Measurements from ENCODE around the gene GYG2.
"Not testable (repeated sequence)": the region's sequence is repeated elsewhere in the genome, so short reads cannot be mapped to it uniquely, and the experiment has no call there.

Gene GYG2

GRCh38 chrX:2794336-2794735 lies 34.4 kb upstream of the GYG2 start:
- TF ChIP-seq CTCF (IDR thresholded peaks at IDR 0.05; ENCODE audit: insufficient read depth, low read length, poor library complexity, severe bottlenecking) (no peak), EZH2phosphoT487 (conservative IDR thresholded peaks at IDR 0.05; ENCODE audit: low read length) (no peak)
- no peak overlapping the region for H3K27ac ChIP-seq (ENCODE audit: low read depth, low read length)
- H2AFZ ChIP-seq (ENCODE audit: low read depth, low read length, severe bottlenecking), result no peak overlapping the region
- no peaks in the 10 kb centered on the region for H4K20me1 ChIP-seq (ENCODE audit: low read depth, low read length)
- no peak overlapping the region for H3K4me2 ChIP-seq (ENCODE audit: low read depth, low read length, poor library complexity, severe bottlenecking)
- no peak overlapping the region for H3K9ac ChIP-seq (ENCODE audit: low read length)
- H3K27me3 ChIP-seq (ENCODE audit: low read length), result no peaks in the 10 kb centered on the region
- H3K9me3 ChIP-seq (ENCODE audit: insufficient read depth, low read length), result no peaks in the 10 kb centered on the region
- H3K36me3 ChIP-seq (ENCODE audit: low read length), result no peaks in the 10 kb centered on the region
- no peaks in the 10 kb centered on the region for H3K9me2 ChIP-seq (replicated peaks; ENCODE audit: insufficient read depth, low read length)
- no peaks in the 10 kb centered on the region for H3K79me2 ChIP-seq (ENCODE audit: insufficient read depth, low read length)
- no peak overlapping the region for H3K4me3 ChIP-seq (ENCODE audit: insufficient read depth, low read length, poor library complexity, severe bottlenecking)
- no peaks in the 10 kb centered on the region for H3F3A ChIP-seq (ENCODE audit: insufficient read depth)

GRCh38 chrX:2796808-2797207 lies 31.9 kb upstream of the GYG2 start:
- not testable (repeated sequence) for H3K36me3 ChIP-seq (ENCODE audit: low read length); H3F3A ChIP-seq (ENCODE audit: insufficient read depth); H3K4me2 ChIP-seq (ENCODE audit: low read depth, low read length, poor library complexity, severe bottlenecking); H3K9ac ChIP-seq (ENCODE audit: low read length); H3K27me3 ChIP-seq (ENCODE audit: low read length); H4K20me1 ChIP-seq (ENCODE audit: low read depth, low read length); H3K27ac ChIP-seq (ENCODE audit: low read depth, low read length); H3K4me3 ChIP-seq (ENCODE audit: insufficient read depth, low read length, poor library complexity, severe bottlenecking); H3K9me3 ChIP-seq (ENCODE audit: insufficient read depth, low read length); H2AFZ ChIP-seq (ENCODE audit: low read depth, low read length, severe bottlenecking); H3K9me2 ChIP-seq (replicated peaks; ENCODE audit: insufficient read depth, low read length); H3K79me2 ChIP-seq (ENCODE audit: insufficient read depth, low read length)

- H3K27me3 ChIP-seq (ENCODE audit: low read length), result no peaks in the 10 kb centered on the region
- TF ChIP-seq CTCF (IDR thresholded peaks at IDR 0.05; ENCODE audit: insufficient read depth, low read length, poor library complexity, severe bottlenecking) (no peak), EZH2phosphoT487 (conservative IDR thresholded peaks at IDR 0.05; ENCODE audit: low read length) (no peak)
- no peaks in the 10 kb centered on the region for H3K9me3 ChIP-seq (ENCODE audit: insufficient read depth, low read length)
- no peak overlapping the region for H3K4me2 ChIP-seq (ENCODE audit: low read depth, low read length, poor library complexity, severe bottlenecking)
- no peak overlapping the region for H3K27ac ChIP-seq (ENCODE audit: low read depth, low read length)
- no peaks in the 10 kb centered on the region for H4K20me1 ChIP-seq (ENCODE audit: low read depth, low read length)
- no peaks in the 10 kb centered on the region for H3F3A ChIP-seq (ENCODE audit: insufficient read depth)
- H3K79me2 ChIP-seq (ENCODE audit: insufficient read depth, low read length), result no peaks in the 10 kb centered on the region
- no peaks in the 10 kb centered on the region for H3K9me2 ChIP-seq (replicated peaks; ENCODE audit: insufficient read depth, low read length)
- no peak overlapping the region for H3K9ac ChIP-seq (ENCODE audit: low read length)
- H2AFZ ChIP-seq (ENCODE audit: low read depth, low read length, severe bottlenecking), result no peak overlapping the region
- H3K4me3 ChIP-seq (ENCODE audit: insufficient read depth, low read length, poor library complexity, severe bottlenecking), result no peak overlapping the region
- H3K36me3 ChIP-seq (ENCODE audit: low read length), result no peaks in the 10 kb centered on the region
These were observed 29.4 kb upstream of the GYG2 start for GRCh38 chrX:2799369-2799768.

- not testable (repeated sequence) for H3K27ac ChIP-seq (ENCODE audit: low read depth, low read length); H3K36me3 ChIP-seq (ENCODE audit: low read length); H3K9me3 ChIP-seq (ENCODE audit: insufficient read depth, low read length); H4K20me1 ChIP-seq (ENCODE audit: low read depth, low read length); H3K4me3 ChIP-seq (ENCODE audit: insufficient read depth, low read length, poor library complexity, severe bottlenecking); H3K79me2 ChIP-seq (ENCODE audit: insufficient read depth, low read length); H3F3A ChIP-seq (ENCODE audit: insufficient read depth); H3K27me3 ChIP-seq (ENCODE audit: low read length); H3K9ac ChIP-seq (ENCODE audit: low read length); H2AFZ ChIP-seq (ENCODE audit: low read depth, low read length, severe bottlenecking); H3K4me2 ChIP-seq (ENCODE audit: low read depth, low read length, poor library complexity, severe bottlenecking); H3K9me2 ChIP-seq (replicated peaks; ENCODE audit: insufficient read depth, low read length)
These were observed 28.8 kb upstream of the GYG2 start for GRCh38 chrX:2799980-2800379.

Measured in SU-DHL-6 (cell line).